Measurements from ENCODE around the gene BZW1.

DNA sequence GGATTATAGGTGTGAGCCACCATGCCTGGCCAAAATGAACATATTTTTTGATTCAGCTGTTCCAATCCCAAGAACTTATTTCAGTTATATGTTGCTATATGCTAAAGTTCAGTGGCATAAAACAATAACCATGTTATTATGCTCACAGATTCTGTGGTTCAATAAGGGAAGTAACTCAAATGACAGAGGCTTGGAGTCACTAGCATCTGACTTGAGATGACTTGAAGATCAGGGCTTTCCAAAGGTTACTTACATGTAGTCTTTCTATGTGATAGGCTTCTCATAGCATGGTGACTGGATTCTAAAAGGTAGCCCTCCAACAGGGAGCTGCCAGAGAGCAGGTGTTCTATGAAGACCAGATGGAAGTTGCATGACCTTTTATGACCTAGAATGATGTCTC is 35.6 kb downstream of the BZW1 start:
- TF ChIP-seq CTCF (IDR thresholded peaks at IDR 0.05; ENCODE audit: insufficient read depth, low read length) (no peak), SPI1 (IDR thresholded peaks at IDR 0.05; ENCODE audit: borderline replicate concordance, low read depth) (no peak), POLR2AphosphoS5 (IDR thresholded peaks at IDR 0.05; ENCODE audit: low read depth) (no peak), GABPA (IDR thresholded peaks at IDR 0.05; ENCODE audit: low read depth) (no peak)
- TF ChIP-seq, protein P1, sequence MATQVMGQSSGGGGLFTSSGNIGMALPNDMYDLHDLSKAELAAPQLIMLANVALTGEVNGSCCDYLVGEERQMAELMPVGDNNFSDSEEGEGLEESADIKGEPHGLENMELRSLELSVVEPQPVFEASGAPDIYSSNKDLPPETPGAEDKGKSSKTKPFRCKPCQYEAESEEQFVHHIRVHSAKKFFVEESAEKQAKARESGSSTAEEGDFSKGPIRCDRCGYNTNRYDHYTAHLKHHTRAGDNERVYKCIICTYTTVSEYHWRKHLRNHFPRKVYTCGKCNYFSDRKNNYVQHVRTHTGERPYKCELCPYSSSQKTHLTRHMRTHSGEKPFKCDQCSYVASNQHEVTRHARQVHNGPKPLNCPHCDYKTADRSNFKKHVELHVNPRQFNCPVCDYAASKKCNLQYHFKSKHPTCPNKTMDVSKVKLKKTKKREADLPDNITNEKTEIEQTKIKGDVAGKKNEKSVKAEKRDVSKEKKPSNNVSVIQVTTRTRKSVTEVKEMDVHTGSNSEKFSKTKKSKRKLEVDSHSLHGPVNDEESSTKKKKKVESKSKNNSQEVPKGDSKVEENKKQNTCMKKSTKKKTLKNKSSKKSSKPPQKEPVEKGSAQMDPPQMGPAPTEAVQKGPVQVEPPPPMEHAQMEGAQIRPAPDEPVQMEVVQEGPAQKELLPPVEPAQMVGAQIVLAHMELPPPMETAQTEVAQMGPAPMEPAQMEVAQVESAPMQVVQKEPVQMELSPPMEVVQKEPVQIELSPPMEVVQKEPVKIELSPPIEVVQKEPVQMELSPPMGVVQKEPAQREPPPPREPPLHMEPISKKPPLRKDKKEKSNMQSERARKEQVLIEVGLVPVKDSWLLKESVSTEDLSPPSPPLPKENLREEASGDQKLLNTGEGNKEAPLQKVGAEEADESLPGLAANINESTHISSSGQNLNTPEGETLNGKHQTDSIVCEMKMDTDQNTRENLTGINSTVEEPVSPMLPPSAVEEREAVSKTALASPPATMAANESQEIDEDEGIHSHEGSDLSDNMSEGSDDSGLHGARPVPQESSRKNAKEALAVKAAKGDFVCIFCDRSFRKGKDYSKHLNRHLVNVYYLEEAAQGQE (IDR thresholded peaks at IDR 0.05; ENCODE audit: insufficient replicate concordance, low read depth), result no peak

All from HL-60 (cell line).